HepG2 (cell line): ENCODE data around the gene ZNF3. TPM values are rescaled to one million over a fixed set of nuclear protein-coding genes. Genes with fewer than 3 reads are reported as not detected.

ENCODE experiments used
- CCDC6 ChIP-seq: sonication (generic); formaldehyde crosslinking; IDR thresholded peaks from 2 replicates; pipeline ENCODE4 v1.8.1; 2022; ENCODE audit warnings: mild to moderate bottlenecking, missing genetic modification reagents, moderate library complexity
- DR1 ChIP-seq: sonication (generic); formaldehyde crosslinking; IDR thresholded peaks from 2 replicates; pipeline ENCODE4 v1.8.0; 2021; ENCODE audit warnings: mild to moderate bottlenecking, missing genetic modification reagents, inconsistent platforms
- ERF ChIP-seq: IDR thresholded peaks from 2 replicates; pipeline ENCODE4 v1.6.1; 2018; ENCODE audit warnings: missing biosample characterization, missing genetic modification reagents
- FOXP4 ChIP-seq: sonication (generic); formaldehyde crosslinking; IDR thresholded peaks from 2 replicates; pipeline ENCODE4 v1.4.0; 2020; ENCODE audit warnings: missing genetic modification reagents
- HNF4A ChIP-seq: sonication (generic); formaldehyde crosslinking; IDR thresholded peaks from 2 replicates; pipeline ENCODE4 v1.4.0; 2020; ENCODE audit warnings: missing genetic modification reagents
- ISL2 ChIP-seq: sonication (generic); formaldehyde crosslinking; IDR thresholded peaks from 2 replicates; pipeline ENCODE4 v1.5.0; 2020; ENCODE audit warnings: missing genetic modification reagents
- KLF16 ChIP-seq, 2 experiments: sonication (generic) in 1 of 2; formaldehyde crosslinking in 1 of 2; IDR thresholded peaks; 2 replicates each; pipeline versions ENCODE4 v1.6.1 to v1.8.0; 2016 to 2023; ENCODE audit warnings: missing genetic modification reagents in 2 of 2, missing compliant biosample characterization in 1 of 2
- MAZ ChIP-seq, 2 experiments: sonication (generic) in 1 of 2; formaldehyde crosslinking in 1 of 2; IDR thresholded peaks; 2 replicates each; pipeline versions ENCODE4 v1.5.0 to v1.6.1; 2012 to 2020; ENCODE audit warnings: low read depth in 2 of 2, mild to moderate bottlenecking in 2 of 2, borderline replicate concordance in 1 of 2, improper control_type of control experiment in 1 of 2, low read length in 1 of 2, missing genetic modification reagents in 1 of 2, moderate library complexity in 1 of 2
- MIER2 ChIP-seq: IDR thresholded peaks from 2 replicates; pipeline ENCODE4 v1.6.1; 2016; ENCODE audit warnings: missing biosample characterization, missing genetic modification reagents
- NFIC ChIP-seq: IDR thresholded peaks from 2 replicates; pipeline ENCODE4 v1.6.1; 2012; ENCODE audit warnings: mild to moderate bottlenecking, low read length, inconsistent platforms
- NFKB2 ChIP-seq: sonication (generic); formaldehyde crosslinking; IDR thresholded peaks from 2 replicates; pipeline ENCODE4 v1.4.0; 2020; ENCODE audit warnings: missing genetic modification reagents, borderline replicate concordance
- NR2F6 ChIP-seq, 2 experiments: IDR thresholded peaks; 2 replicates each; pipeline ENCODE4 v1.6.1; 2016; ENCODE audit warnings: antibody characterized with exemption in 1 of 2, mild to moderate bottlenecking in 1 of 2
- RAD21 ChIP-seq: fragments of 450-650 bp; formaldehyde crosslinking; IDR thresholded peaks from 2 replicates; pipeline ENCODE4 v1.5.0; 2020; ENCODE audit warnings: mild to moderate bottlenecking
- RAD51 ChIP-seq: fragments of 450-650 bp; IDR thresholded peaks from 2 replicates; pipeline ENCODE4 v1.6.1; 2016; ENCODE audit warnings: borderline replicate concordance
- RBFOX2 ChIP-seq: fragments of 200-400 bp; formaldehyde crosslinking; IDR thresholded peaks from 2 replicates; pipeline ENCODE4 v1.6.1; 2017; ENCODE audit warnings: low read depth, mild to moderate bottlenecking, low read length
- RXRA ChIP-seq: sonication (generic); formaldehyde crosslinking; IDR thresholded peaks from 2 replicates; pipeline ENCODE4 v1.5.1; 2020; ENCODE audit warnings: missing genetic modification reagents
- WIZ ChIP-seq: sonication (generic); formaldehyde crosslinking; IDR thresholded peaks from 2 replicates; pipeline ENCODE4 v1.5.1; 2020; ENCODE audit warnings: mild to moderate bottlenecking, missing genetic modification reagents
- ZNF160 ChIP-seq: sonication (generic); formaldehyde crosslinking; IDR thresholded peaks from 2 replicates; pipeline ENCODE4 v1.8.0; 2022; ENCODE audit warnings: mild to moderate bottlenecking, inconsistent platforms, missing genetic modification reagents
- ZNF251 ChIP-seq: sonication (generic); formaldehyde crosslinking; IDR thresholded peaks from 2 replicates; pipeline ENCODE4 v1.9.0; 2021; ENCODE audit warnings: mild to moderate bottlenecking, missing genetic modification reagents
- ZNF33A ChIP-seq: sonication (generic); formaldehyde crosslinking; IDR thresholded peaks from 2 replicates; pipeline ENCODE4 v1.5.1; 2020; ENCODE audit warnings: missing genetic modification reagents, mild to moderate bottlenecking, moderate library complexity, borderline replicate concordance
- ZNF784 ChIP-seq: sonication (generic); formaldehyde crosslinking; IDR thresholded peaks from 2 replicates; pipeline ENCODE4 v1.5.1; 2020; ENCODE audit warnings: missing genetic modification reagents, mild to moderate bottlenecking, borderline replicate concordance
- polyA plus RNA-seq, 8 experiments: library from polyadenylated mRNA; depleted of rRNA in 3 of 8; stranded (reverse) in 7 of 8; unstranded in 1 of 8; fragments of >200 nt; fragmentation: Illumina TruSeq in 4 of 8; extraction: Trizol in 4 of 8; gene quantifications; 2 replicates each; pipeline versions ENCODE4 v1.2.1 to v1.2.3, GENCODE V29; 2011 to 2016; ENCODE audit warnings: low read depth in 4 of 8, missing spikeins in 1 of 8, mixed read lengths in 1 of 8; ENCODE audit not compliant: insufficient read depth in 1 of 8
- total RNA-seq, 5 experiments: library from RNA; depleted of rRNA; stranded (reverse); fragments of >200 nt; fragmentation: Illumina TruSeq; extraction: Trizol; gene quantifications; 2 replicates each; pipeline ENCODE4 v1.2.3, GENCODE V29; 2016; ENCODE audit warnings: low read depth in 1 of 5
- TF ChIP-seq, protein P1 (sequence below): sonication (generic); formaldehyde crosslinking; IDR thresholded peaks from 2 replicates; pipeline ENCODE4 v1.5.0; 2020; ENCODE audit warnings: missing genetic modification reagents
- TF ChIP-seq, protein P2 (sequence below): sonication (generic); formaldehyde crosslinking; conservative IDR thresholded peaks from 2 replicates; pipeline ENCODE4 v1.4.0; 2020; ENCODE audit warnings: missing genetic modification reagents
- TF ChIP-seq, protein P3 (sequence below): IDR thresholded peaks from 2 replicates; pipeline ENCODE4 v1.6.1; 2016; ENCODE audit warnings: low read depth

ZNF3 gene
- total and polyA plus RNA-seq, 2 of the 13 experiments (the other 11 are each of a cell fraction or from before 2014, with no cell fraction given): 33.7 to 56.9 TPM

DNA sequence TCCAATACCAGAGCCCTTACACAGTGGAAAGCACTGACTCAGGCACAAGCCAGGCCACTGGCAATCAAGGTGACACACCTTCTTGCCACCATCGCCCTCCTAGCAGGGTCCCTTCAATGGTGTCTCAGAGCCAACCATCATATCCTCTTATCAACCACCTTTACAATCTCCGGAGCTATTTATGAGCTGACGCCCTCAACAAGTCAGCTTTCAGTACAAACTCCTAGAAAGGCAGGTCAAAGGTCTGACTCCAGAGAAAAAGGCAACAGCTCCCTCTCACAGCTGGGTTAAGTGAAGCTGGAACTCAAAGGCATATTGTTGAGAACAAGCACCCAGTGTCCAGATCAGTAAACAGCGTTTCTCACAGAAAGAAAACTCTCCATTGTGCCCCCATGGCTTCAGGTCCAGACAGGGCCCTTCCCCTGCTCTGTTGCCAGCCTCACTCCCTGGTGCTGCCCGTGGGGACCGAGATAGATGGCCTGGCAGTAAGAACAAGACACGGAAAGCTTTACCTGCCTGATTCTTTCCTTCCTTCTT lies 2.4 kb downstream of the ZNF3 start (continued):
- peak; percentile 46; the same call in 1 of the 2 replicates for TF ChIP-seq RXRA (CRISPR knock-in tag)
- TF ChIP-seq, protein P1, sequence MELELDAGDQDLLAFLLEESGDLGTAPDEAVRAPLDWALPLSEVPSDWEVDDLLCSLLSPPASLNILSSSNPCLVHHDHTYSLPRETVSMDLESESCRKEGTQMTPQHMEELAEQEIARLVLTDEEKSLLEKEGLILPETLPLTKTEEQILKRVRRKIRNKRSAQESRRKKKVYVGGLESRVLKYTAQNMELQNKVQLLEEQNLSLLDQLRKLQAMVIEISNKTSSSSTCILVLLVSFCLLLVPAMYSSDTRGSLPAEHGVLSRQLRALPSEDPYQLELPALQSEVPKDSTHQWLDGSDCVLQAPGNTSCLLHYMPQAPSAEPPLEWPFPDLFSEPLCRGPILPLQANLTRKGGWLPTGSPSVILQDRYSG (CRISPR knock-in tag): no peak
- peak; percentile 88 for TF ChIP-seq FOXP4 (CRISPR knock-in tag)
- TF ChIP-seq NFIC: no peak
- no peak for TF ChIP-seq ZNF251
- TF ChIP-seq ISL2 (CRISPR knock-in tag): peak; percentile 40; the same call in 1 of the 2 replicates
- 0 out of 2 replicates have a peak, but pooled peaks have one; percentile 60 for TF ChIP-seq ZNF784 (CRISPR knock-in tag)
- 0 out of 2 replicates have a peak, but pooled peaks have one; percentile 40 for TF ChIP-seq MAZ (IDR thresholded peaks at IDR 0.05; ENCODE audit: borderline replicate concordance, low read depth, low read length)
- no peak for TF ChIP-seq MAZ (CRISPR knock-in tag; IDR thresholded peaks at IDR 0.05; ENCODE audit: low read depth)
- TF ChIP-seq CCDC6 (CRISPR knock-in tag): peak; percentile 50; the same call in 1 of the 2 replicates
- TF ChIP-seq DR1 (CRISPR knock-in tag): no peak; the same call in 1 of the 2 replicates
- TF ChIP-seq ERF (CRISPR knock-in tag): no peak
- TF ChIP-seq ZNF33A (CRISPR knock-in tag): no peak
- peak; percentile 76 for TF ChIP-seq HNF4A (CRISPR knock-in tag)
- TF ChIP-seq RBFOX2: peak; percentile 74
- TF ChIP-seq WIZ (CRISPR knock-in tag): no peak
- TF ChIP-seq MIER2 (CRISPR knock-in tag): no peak
- TF ChIP-seq ZNF160: no peak
- peak; percentile 94 for TF ChIP-seq NR2F6 (IDR thresholded peaks at IDR 0.05)
- TF ChIP-seq NR2F6 (CRISPR knock-in tag; IDR thresholded peaks at IDR 0.05): peak; percentile 97
- TF ChIP-seq RAD51: no peak
- TF ChIP-seq, protein P2, sequence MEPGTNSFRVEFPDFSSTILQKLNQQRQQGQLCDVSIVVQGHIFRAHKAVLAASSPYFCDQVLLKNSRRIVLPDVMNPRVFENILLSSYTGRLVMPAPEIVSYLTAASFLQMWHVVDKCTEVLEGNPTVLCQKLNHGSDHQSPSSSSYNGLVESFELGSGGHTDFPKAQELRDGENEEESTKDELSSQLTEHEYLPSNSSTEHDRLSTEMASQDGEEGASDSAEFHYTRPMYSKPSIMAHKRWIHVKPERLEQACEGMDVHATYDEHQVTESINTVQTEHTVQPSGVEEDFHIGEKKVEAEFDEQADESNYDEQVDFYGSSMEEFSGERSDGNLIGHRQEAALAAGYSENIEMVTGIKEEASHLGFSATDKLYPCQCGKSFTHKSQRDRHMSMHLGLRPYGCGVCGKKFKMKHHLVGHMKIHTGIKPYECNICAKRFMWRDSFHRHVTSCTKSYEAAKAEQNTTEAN (CRISPR knock-in tag): 0 out of 2 replicates have a peak, but pooled peaks have one; percentile 22
- TF ChIP-seq RAD21 (CRISPR knock-in tag): no peak
- TF ChIP-seq NFKB2: 0 out of 2 replicates have a peak, but pooled peaks have one; percentile 6
- TF ChIP-seq, protein P3, sequence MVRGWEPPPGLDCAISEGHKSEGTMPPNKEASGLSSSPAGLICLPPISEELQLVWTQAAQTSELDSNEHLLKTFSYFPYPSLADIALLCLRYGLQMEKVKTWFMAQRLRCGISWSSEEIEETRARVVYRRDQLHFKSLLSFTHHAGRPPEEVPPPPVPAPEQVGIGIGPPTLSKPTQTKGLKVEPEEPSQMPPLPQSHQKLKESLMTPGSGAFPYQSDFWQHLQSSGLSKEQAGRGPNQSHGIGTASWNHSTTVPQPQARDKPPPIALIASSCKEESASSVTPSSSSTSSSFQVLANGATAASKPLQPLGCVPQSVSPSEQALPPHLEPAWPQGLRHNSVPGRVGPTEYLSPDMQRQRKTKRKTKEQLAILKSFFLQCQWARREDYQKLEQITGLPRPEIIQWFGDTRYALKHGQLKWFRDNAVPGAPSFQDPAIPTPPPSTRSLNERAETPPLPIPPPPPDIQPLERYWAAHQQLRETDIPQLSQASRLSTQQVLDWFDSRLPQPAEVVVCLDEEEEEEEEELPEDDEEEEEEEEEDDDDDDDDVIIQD (CRISPR knock-in tag): peak; percentile 63; the same call in 1 of the 2 replicates
- TF ChIP-seq KLF16 (CRISPR knock-in tag; IDR thresholded peaks at IDR 0.05): no peak
